Activated CD8-positive, alpha-beta memory T cell treated with anti-CD3 and anti-CD28 coated beads, Interleukin-2, amount 50 U/mL, for 48 hours (primary cell): Measurements from ENCODE around the gene TEX13D.

ENCODE experiments used
- DNase-seq: peaks from one replicate; pipeline ENCODE4 v3.0.0-alpha.2; 2020

The TEX13D gene

DNA sequence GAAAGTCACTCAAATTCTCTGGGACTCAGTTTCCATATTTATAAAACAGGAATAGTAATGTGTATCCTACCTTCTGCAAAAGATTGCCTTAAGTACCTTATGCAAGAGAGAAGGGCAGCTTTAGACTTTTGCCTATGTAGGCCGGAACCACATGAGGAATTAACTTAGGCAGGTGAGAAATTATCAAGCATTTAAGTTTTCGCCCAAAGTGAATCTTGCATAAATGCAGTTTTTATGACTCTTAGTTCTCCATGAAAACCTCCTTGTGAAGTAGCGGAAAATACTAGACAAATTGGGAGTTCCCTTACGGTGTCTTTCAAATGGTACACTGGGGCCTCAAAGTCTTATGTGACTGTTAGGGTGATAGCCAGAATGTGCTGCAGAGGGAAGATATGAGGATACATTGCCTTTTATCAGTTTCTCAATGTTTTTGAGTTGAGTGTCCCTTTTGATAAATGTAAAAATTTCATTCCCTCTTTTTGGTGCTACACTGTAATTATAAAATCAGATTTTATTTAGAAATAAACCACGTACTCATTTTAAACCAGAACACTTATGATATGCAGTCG lies 16.5 kb downstream of the TEX13D start:
- DNase-seq = no peak

DNA sequence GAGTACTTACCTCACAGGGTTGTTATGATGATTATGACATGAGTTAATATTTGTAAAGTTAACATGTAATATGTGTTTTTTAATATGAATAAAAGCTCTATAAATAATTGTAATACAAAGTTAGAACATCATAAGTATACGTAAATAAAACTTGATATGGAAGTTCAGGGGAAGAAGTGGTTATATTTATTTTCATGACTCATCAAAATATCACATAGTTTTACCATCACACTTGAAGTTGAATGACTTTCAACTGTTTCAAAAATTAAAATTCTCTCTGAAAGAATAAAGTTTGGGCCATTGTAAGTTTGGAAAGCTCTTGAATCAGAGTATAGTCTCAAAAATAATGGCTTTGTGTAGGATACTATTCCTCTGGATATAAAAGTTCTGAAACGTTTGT lies 22.2 kb downstream of the TEX13D start:
- no peak for DNase-seq

DNA sequence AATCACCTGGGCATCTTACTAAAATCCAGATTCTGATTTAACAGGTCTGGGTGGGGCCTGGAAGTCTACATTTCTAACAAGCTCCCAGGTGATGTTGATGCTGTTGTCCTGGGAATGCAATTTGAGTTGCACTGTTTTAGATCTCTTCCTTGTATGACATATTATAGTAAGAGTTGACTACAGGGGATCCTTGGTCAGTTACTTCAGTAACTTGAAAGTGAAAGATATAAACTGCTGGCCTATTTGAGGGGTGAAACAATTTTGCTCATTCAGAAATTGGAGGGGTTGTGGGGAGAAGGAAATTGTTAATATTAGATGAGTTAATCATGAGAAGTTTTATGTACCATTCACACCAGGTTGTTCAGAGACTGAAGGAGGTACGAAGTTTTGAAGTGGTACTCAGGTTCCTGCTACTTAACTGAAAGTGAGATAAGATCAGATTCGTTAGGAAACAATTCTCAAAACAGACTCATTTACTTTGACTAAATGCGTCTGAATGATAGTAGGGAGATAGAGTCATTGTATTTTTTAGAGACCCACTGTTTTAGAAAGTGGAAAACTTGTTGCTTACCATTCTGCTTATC lies 26.4 kb downstream of the TEX13D start:
- no peak for DNase-seq

DNA sequence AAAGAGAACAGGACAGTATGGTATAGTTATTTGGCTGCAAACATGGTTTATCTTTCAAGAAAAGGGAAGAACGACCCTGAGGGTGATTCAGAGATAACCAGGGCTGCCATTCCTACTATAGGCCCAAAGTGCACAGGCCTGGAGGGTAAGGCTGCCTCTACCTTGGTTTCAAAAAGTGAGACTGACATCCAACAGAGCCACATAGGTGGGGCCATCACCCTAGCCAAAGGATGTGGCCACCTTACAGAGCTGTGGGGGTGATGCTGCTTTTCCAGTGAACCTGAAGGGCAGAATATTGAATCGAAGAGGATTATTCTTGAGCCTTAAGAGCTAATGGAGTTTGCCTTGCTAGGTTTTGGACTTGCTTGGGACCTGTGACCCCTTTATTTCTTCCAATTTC lies 29.6 kb downstream of the TEX13D start:
- no peak for DNase-seq

DNA sequence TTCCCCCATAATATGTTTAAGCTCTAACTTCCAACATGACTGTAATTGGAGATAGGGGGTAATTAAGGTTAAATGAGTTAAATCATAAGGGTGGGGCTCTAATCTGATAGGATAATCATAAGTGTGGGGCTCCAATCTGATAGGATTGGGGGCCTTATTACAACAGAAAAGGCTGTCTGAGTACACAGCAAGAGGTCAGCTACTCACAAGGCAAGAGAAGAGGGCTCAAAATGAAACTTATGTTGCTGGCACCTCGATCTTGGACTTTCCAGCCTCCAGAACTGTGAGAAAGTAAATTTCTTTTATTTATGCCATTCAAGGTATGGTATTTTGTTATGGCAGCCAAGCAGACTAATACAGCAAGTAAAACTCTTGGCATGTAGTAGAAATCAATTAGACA lies 30.3 kb downstream of the TEX13D start:
- DNase-seq = no peak

DNA sequence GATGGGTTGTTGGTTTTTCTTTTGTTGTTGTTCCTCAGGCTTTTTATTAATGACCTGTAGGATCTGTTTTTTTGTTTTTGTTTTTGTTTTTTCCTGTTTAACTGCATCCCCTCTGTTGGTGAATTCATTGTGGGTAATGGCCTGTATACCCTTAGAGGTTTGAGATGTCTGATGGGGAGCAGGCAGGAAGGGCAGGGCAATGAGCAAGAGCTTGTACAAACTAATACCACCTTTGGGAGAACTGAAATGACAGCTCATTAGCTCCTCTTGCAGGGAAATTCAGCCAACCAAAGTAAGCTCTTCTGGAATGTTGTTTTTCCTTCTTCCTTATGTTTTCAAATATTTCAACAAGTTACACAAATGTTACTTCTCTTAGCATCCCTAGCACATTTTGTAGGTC lies 37.3 kb downstream of the TEX13D start:
- no peak for DNase-seq

DNA sequence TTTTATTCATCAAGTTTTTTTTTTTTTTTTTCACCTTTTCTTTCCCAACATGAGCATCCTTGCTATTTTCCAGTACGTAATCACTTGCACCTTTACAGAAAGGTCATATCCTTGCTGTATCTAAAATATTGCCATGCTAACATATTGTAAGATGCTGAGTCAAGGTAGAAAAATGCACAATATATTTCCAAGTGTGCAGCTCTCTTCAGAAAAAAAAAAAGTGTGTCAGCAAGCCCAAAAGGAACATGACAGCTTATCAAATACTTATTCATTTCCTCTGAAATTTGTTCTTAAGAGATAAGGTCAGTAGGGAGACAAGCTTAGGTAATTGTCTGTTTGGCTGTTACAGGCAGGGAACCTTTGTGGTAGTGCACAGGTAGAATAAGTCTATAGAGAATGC lies 40.9 kb downstream of the TEX13D start:
- no peak for DNase-seq

DNA sequence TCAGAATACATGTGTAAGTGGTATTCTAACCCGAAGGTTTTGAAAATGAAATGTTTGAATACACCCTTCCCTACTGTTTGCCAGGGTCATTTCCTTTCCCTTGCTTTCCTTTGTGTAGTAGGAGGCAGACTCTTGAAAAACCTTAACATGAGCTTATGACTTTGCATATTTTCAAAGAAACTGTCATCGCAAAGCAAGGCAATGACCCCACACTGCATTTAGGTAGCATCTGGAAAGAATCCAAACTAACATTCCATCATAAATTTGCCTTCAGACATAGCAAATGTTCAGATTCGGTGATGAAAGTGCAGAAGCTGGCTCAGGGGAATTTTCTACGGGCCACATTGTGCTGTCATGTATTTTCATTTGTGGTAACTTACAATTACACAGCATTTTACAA lies 46.2 kb downstream of the TEX13D start:
- DNase-seq = no peak

DNA sequence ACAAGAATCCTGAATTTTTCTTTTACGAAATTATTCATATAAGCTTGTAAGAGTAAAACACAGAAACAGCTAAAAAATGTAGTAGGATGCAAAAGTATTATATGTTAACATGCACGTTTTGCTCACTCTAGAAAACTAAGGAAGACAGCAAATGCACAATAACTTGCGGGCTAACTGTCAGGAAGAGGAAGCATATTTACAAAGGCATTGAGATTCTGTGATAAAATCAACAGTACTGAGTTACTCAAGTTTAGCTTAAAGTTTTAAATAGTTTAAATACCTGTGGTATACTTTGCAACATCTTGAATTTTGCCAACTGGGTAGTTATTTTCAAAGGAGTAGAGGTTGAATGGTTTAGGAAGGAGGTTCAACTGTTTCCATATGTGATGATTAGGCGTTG lies 50.9 kb downstream of the TEX13D start:
- no peak for DNase-seq

DNA sequence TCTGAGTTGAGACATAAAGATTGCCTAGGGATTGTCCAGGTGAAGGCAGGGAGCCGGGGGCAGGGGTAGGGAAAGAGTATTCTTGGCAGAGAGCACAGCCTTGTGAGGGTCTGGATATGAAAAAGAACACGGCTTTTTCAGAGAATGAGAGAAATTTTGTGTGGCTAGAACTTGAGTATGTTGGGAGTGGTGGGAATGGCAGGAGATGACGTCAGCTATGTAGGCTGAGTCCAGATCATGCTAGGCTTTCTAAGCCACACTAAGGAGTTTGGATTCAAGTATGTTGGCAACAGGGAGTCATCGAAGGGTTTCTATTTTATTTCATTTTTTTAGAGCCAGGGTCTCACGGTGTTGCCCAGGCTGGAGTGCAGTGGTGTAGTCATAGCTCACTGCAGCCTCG lies 53.9 kb downstream of the TEX13D start:
- no peak for DNase-seq
